HCT116 (cell line): ENCODE results near the gene STAM2. TPM values are rescaled to one million over a fixed set of nuclear protein-coding genes. Genes with fewer than 3 reads are reported as not detected.

Source experiments
- ATAC-seq: fragments of 200-7000 bp; cut with Tn5 transposase; 2 replicates; pipeline ENCODE4 v1.9.1; 2020; ENCODE audit warnings: mild to moderate bottlenecking, moderate library complexity
- BruUV-seq: library from RNA; stranded (reverse); fragments of 400-500 nt; replicated peaks from 2 replicates; lab custom pipeline; 2021; lab: Mats Ljungman, UMichigan
- CTCF ChIA-PET: fragments of 300-600 bp; sonication (Branson Sonifier 250); formaldehyde crosslinking; loops from one replicate; lab custom pipeline; 2021; ENCODE audit warnings: antibody characterized with exemption; lab: Charles Lee
- POLR2A ChIA-PET: fragments of 300-600, 350-600 bp; sonication (Branson Sonifier 250); formaldehyde crosslinking; loops from one replicate; lab custom pipeline; 2021; ENCODE audit warnings: antibody characterized with exemption; lab: Charles Lee
- RAD21 ChIA-PET, 2 experiments: fragments of 300-600 bp; sonication (Branson Sonifier 250); formaldehyde crosslinking; loops; one replicate each; lab custom pipeline; 2023; ENCODE audit warnings: low total read pairs in 2 of 2; ENCODE audit not compliant: uncharacterized antibody in 2 of 2, unreplicated experiment in 2 of 2, low non-redundant PET in 1 of 2; lab: Charles Lee
- DNase-seq: peaks from one replicate; pipeline ENCODE4 v3.0.0-alpha.2; 2010; ENCODE audit warnings: low read depth, low spot score
- H2AFZ ChIP-seq: fragments of 200-600 bp; shearing (Covaris generic), sonication (generic); 2 replicates; pipeline ENCODE4 v1.6.1; 2017; ENCODE audit warnings: low read depth, mixed run types, mixed read lengths, antibody characterized with exemption, low read length; ENCODE audit not compliant: poor library complexity, severe bottlenecking
- H3K27ac ChIP-seq: 2 replicates; pipeline ENCODE4 v1.5.1; 2012; ENCODE audit warnings: low read depth, low read length
- H3K27me3 ChIP-seq: fragments of 200-600 bp; sonication (generic); 2 replicates; pipeline ENCODE4 v1.6.1; 2016; ENCODE audit warnings: mixed run types, low read length, mixed read lengths; ENCODE audit not compliant: insufficient read depth
- H3K36me3 ChIP-seq, 2 experiments: fragments of 200-500 bp in 1 of 2; fragments of 200-600 bp in 1 of 2; sonication (Bioruptor generic) in 1 of 2; sonication (generic) in 1 of 2; 2 replicates each; pipeline versions ENCODE4 v1.5.1 to v1.6.1; 2014 to 2016; ENCODE audit warnings: low read length in 2 of 2, inconsistent platforms in 1 of 2, mixed read lengths in 1 of 2, mixed run types in 1 of 2; ENCODE audit not compliant: insufficient read depth in 2 of 2, control insufficient read depth in 1 of 2
- H3K4me1 ChIP-seq, 2 experiments: fragments of 200-600 bp in 1 of 2; sonication (generic) in 1 of 2; 2 replicates each; pipeline versions ENCODE4 v1.5.1 to v1.6.1; 2012 to 2017; ENCODE audit warnings: low read length in 2 of 2, inconsistent platforms in 1 of 2, mild to moderate bottlenecking in 1 of 2, mixed read lengths in 1 of 2, mixed run types in 1 of 2, moderate library complexity in 1 of 2; ENCODE audit not compliant: insufficient read depth in 2 of 2, control insufficient read depth in 1 of 2
- H3K4me2 ChIP-seq: fragments of 200-600 bp; sonication (generic); 2 replicates; pipeline ENCODE4 v1.6.1; 2017; ENCODE audit warnings: mixed run types, low read length, mixed read lengths
- H3K4me3 ChIP-seq, 2 experiments: fragments of 200-600 bp in 1 of 2; sonication (generic) in 1 of 2; replicated peaks in 1 of 2; 2 replicates each; pipeline ENCODE4 v1.5.1; 2011 to 2016; ENCODE audit warnings: low read length in 2 of 2, control low read depth in 1 of 2, low read depth in 1 of 2, mild to moderate bottlenecking in 1 of 2, mixed read lengths in 1 of 2, mixed run types in 1 of 2
- H3K79me2 ChIP-seq: fragments of 200-600 bp; sonication (generic); 2 replicates; pipeline ENCODE4 v1.6.1; 2017; ENCODE audit warnings: mild to moderate bottlenecking, mixed run types, low read length, moderate library complexity, mixed read lengths; ENCODE audit not compliant: insufficient read depth
- H3K9ac ChIP-seq: fragments of 200-600 bp; sonication (generic); 2 replicates; pipeline ENCODE4 v1.6.1; 2016; ENCODE audit warnings: low read length, mixed read lengths
- H3K9me2 ChIP-seq: fragments of 200-600 bp; sonication (generic), shearing (Covaris generic); 2 replicates; pipeline ENCODE4 v1.6.1; 2017; ENCODE audit warnings: mixed run types, mild to moderate bottlenecking, moderate library complexity; ENCODE audit not compliant: insufficient read depth
- H3K9me3 ChIP-seq, 2 experiments: fragments of 200-500 bp in 1 of 2; fragments of 200-600 bp in 1 of 2; sonication (Bioruptor generic) in 1 of 2; sonication (generic) in 1 of 2; 2 replicates each; pipeline ENCODE4 v1.6.1; 2014 to 2017; ENCODE audit warnings: low read length in 2 of 2, mixed read lengths in 2 of 2, inconsistent platforms in 1 of 2, low read depth in 1 of 2, mild to moderate bottlenecking in 1 of 2, mixed run types in 1 of 2, moderate library complexity in 1 of 2; ENCODE audit not compliant: control insufficient read depth in 1 of 2, insufficient read depth in 1 of 2
- H4K20me1 ChIP-seq: fragments of 200-600 bp; sonication (generic), shearing (Covaris generic); 2 replicates; pipeline ENCODE4 v1.6.1; 2017; ENCODE audit warnings: mixed run types, mild to moderate bottlenecking, moderate library complexity; ENCODE audit not compliant: insufficient read depth
- CBX3 ChIP-seq: IDR thresholded peaks from 2 replicates; pipeline ENCODE4 v1.6.1; 2012; ENCODE audit warnings: low read depth
- CEBPB ChIP-seq: IDR thresholded peaks from 2 replicates; pipeline ENCODE4 v1.6.1; 2012; ENCODE audit warnings: low read depth
- EGR1 ChIP-seq: IDR thresholded peaks from 2 replicates; pipeline ENCODE4 v1.6.1; 2012; ENCODE audit warnings: low read depth
- EZH2phosphoT487 ChIP-seq: fragments of 200-600 bp; IDR thresholded peaks from 2 replicates; pipeline ENCODE4 v1.6.1; 2018; ENCODE audit warnings: antibody characterized with exemption, borderline replicate concordance
- FOSL1 ChIP-seq: IDR thresholded peaks from 2 replicates; pipeline ENCODE4 v1.6.1; 2012; ENCODE audit warnings: low read depth
- JUND ChIP-seq: IDR thresholded peaks from 2 replicates; pipeline ENCODE4 v1.6.1; 2012
- POLR2A ChIP-seq: IDR thresholded peaks from 2 replicates; pipeline ENCODE4 v1.7.0; 2011; ENCODE audit warnings: borderline replicate concordance; ENCODE audit not compliant: insufficient read depth, insufficient read length; ENCODE audit errors: extremely low read depth
- POLR2AphosphoS5 ChIP-seq: IDR thresholded peaks from 2 replicates; pipeline ENCODE4 v1.6.1; 2011; ENCODE audit warnings: mild to moderate bottlenecking, low read depth, low read length, moderate library complexity
- RAD21 ChIP-seq: IDR thresholded peaks from 2 replicates; pipeline ENCODE4 v1.6.1; 2012; ENCODE audit warnings: low read depth, mild to moderate bottlenecking
- SIN3A ChIP-seq: IDR thresholded peaks from 2 replicates; pipeline ENCODE4 v1.6.1; 2012; ENCODE audit warnings: low read depth
- SP1 ChIP-seq: IDR thresholded peaks from 2 replicates; pipeline ENCODE4 v1.6.1; 2012; ENCODE audit warnings: low read depth
- SRF ChIP-seq: IDR thresholded peaks from 2 replicates; pipeline ENCODE4 v1.6.1; 2012; ENCODE audit warnings: low read depth
- TCF7L2 ChIP-seq: IDR thresholded peaks from 2 replicates; pipeline ENCODE4 v1.7.0; 2011; ENCODE audit warnings: borderline replicate concordance, inconsistent platforms; ENCODE audit not compliant: insufficient read depth, insufficient read length; ENCODE audit errors: extremely low read depth
- YY1 ChIP-seq: IDR thresholded peaks from 2 replicates; pipeline ENCODE4 v1.6.1; 2011; ENCODE audit warnings: low read length, low read depth, moderate library complexity, mild to moderate bottlenecking; ENCODE audit not compliant: insufficient replicate concordance; ENCODE audit errors: extremely low read depth
- ZFX ChIP-seq: fragments of 450-650 bp; IDR thresholded peaks from 2 replicates; pipeline ENCODE4 v1.6.1; 2017
- intact Hi-C: fragments of 100-400 bp; cut with micrococcal nuclease; formaldehyde crosslinking; loops from 2 replicates; pipeline ENCODE4 v1.10.0; 2022
- total RNA-seq: library from RNA; stranded (reverse); gene quantifications from one replicate; pipeline ENCODE4 v1.2.1, GENCODE V29; 2021; ENCODE audit not compliant: unreplicated experiment
- TF ChIP-seq, protein P1 (sequence below): IDR thresholded peaks from 2 replicates; pipeline ENCODE4 v1.6.1; 2011; ENCODE audit warnings: mild to moderate bottlenecking, low read length, moderate library complexity; ENCODE audit not compliant: insufficient replicate concordance; ENCODE audit errors: extremely low read depth
- TF ChIP-seq, protein P2 (sequence below): IDR thresholded peaks from 2 replicates; pipeline ENCODE4 v1.6.1; 2012
- TF ChIP-seq, protein P3 (sequence below): IDR thresholded peaks from 2 replicates; pipeline ENCODE4 v1.6.1; 2012
- TF ChIP-seq, protein P4 (sequence below): IDR thresholded peaks from 2 replicates; pipeline ENCODE4 v1.6.1; 2012; ENCODE audit warnings: low read depth
- TF ChIP-seq, protein P5 (sequence below), 3 experiments: fragments of 200-600 bp in 1 of 3; sonication (generic) in 1 of 3; IDR thresholded peaks in 2 of 3; conservative IDR thresholded peaks in 1 of 3; 2 replicates each; pipeline ENCODE4 v1.5.1; 2012 to 2017; ENCODE audit warnings: low read depth in 2 of 3, low read length in 2 of 3, antibody characterized with exemption in 1 of 3, borderline replicate concordance in 1 of 3, control low read depth in 1 of 3, mild to moderate bottlenecking in 1 of 3, mixed read lengths in 1 of 3, mixed run types in 1 of 3, moderate library complexity in 1 of 3; ENCODE audit not compliant: insufficient read depth in 1 of 3

Gene STAM2
- total RNA-seq, 1 experiment from 2014 or later: 19.2 TPM

DNA sequence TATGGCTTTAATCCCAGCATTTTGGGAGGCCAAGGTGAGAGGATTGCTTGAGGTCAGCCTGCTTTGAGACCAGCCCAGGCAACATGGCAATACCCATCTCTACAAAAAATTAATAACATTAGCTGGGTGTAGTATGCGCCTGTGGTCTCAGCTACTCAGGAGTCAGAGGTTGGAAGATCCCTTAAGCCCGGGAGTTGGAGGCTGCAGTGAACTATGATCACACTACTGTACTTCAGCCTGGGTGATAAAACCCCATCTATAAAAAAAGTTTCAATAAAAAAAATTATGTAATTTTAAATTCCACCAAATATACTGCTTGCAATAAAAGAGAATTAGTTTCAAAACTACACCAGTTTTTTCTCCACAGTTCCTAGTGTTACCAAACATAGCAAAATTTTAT is 53.4 kb downstream of the STAM2 start:
- CTCF ChIA-PET: no interaction called here
- POLR2A ChIA-PET: no interaction called here
- no peaks in the 10 kb centered on the region for H3K4me1 ChIP-seq

More for the DNA sequence above, 53.4 kb downstream of the STAM2 start:
- Histone ChIP-seq H3K27ac (no peak overlapping the region), H4K20me1 (no peaks in the 10 kb centered on the region), H3K79me2 (no peaks in the 10 kb centered on the region), H3K4me3 (no peak overlapping the region), H3K9me2 (no peaks in the 10 kb centered on the region), H3K9ac (no peak overlapping the region), H3K36me3 (no peaks in the 10 kb centered on the region), H3K9me3 (no peaks in the 10 kb centered on the region), H3K27me3 (no peaks in the 10 kb centered on the region), H2AFZ (no peak overlapping the region), H3K4me2 (no peak overlapping the region)
- intact Hi-C loops: no loop called here
- RAD21 ChIA-PET: no interaction called here
- no peak for DNase-seq
- TF ChIP-seq CEBPB (no peak), JUND (no peak), RAD21 (no peak), POLR2AphosphoS5 (no peak), YY1 (no peak), POLR2A (no peak), EZH2phosphoT487 (no peak), SP1 (no peak), EGR1 (no peak), SIN3A (no peak), CBX3 (no peak), TCF7L2 (no peak), ZFX (no peak), FOSL1 (no peak), SRF (no peak)
- TF ChIP-seq, protein P1, sequence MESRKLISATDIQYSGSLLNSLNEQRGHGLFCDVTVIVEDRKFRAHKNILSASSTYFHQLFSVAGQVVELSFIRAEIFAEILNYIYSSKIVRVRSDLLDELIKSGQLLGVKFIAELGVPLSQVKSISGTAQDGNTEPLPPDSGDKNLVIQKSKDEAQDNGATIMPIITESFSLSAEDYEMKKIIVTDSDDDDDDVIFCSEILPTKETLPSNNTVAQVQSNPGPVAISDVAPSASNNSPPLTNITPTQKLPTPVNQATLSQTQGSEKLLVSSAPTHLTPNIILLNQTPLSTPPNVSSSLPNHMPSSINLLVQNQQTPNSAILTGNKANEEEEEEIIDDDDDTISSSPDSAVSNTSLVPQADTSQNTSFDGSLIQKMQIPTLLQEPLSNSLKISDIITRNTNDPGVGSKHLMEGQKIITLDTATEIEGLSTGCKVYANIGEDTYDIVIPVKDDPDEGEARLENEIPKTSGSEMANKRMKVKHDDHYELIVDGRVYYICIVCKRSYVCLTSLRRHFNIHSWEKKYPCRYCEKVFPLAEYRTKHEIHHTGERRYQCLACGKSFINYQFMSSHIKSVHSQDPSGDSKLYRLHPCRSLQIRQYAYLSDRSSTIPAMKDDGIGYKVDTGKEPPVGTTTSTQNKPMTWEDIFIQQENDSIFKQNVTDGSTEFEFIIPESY: no peak
- TF ChIP-seq, protein P2, sequence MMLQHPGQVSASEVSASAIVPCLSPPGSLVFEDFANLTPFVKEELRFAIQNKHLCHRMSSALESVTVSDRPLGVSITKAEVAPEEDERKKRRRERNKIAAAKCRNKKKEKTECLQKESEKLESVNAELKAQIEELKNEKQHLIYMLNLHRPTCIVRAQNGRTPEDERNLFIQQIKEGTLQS: no peak
- TF ChIP-seq, protein P3, sequence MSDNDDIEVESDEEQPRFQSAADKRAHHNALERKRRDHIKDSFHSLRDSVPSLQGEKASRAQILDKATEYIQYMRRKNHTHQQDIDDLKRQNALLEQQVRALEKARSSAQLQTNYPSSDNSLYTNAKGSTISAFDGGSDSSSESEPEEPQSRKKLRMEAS: no peak
- TF ChIP-seq, protein P4, sequence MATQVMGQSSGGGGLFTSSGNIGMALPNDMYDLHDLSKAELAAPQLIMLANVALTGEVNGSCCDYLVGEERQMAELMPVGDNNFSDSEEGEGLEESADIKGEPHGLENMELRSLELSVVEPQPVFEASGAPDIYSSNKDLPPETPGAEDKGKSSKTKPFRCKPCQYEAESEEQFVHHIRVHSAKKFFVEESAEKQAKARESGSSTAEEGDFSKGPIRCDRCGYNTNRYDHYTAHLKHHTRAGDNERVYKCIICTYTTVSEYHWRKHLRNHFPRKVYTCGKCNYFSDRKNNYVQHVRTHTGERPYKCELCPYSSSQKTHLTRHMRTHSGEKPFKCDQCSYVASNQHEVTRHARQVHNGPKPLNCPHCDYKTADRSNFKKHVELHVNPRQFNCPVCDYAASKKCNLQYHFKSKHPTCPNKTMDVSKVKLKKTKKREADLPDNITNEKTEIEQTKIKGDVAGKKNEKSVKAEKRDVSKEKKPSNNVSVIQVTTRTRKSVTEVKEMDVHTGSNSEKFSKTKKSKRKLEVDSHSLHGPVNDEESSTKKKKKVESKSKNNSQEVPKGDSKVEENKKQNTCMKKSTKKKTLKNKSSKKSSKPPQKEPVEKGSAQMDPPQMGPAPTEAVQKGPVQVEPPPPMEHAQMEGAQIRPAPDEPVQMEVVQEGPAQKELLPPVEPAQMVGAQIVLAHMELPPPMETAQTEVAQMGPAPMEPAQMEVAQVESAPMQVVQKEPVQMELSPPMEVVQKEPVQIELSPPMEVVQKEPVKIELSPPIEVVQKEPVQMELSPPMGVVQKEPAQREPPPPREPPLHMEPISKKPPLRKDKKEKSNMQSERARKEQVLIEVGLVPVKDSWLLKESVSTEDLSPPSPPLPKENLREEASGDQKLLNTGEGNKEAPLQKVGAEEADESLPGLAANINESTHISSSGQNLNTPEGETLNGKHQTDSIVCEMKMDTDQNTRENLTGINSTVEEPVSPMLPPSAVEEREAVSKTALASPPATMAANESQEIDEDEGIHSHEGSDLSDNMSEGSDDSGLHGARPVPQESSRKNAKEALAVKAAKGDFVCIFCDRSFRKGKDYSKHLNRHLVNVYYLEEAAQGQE: no peak
- TF ChIP-seq, protein P5, sequence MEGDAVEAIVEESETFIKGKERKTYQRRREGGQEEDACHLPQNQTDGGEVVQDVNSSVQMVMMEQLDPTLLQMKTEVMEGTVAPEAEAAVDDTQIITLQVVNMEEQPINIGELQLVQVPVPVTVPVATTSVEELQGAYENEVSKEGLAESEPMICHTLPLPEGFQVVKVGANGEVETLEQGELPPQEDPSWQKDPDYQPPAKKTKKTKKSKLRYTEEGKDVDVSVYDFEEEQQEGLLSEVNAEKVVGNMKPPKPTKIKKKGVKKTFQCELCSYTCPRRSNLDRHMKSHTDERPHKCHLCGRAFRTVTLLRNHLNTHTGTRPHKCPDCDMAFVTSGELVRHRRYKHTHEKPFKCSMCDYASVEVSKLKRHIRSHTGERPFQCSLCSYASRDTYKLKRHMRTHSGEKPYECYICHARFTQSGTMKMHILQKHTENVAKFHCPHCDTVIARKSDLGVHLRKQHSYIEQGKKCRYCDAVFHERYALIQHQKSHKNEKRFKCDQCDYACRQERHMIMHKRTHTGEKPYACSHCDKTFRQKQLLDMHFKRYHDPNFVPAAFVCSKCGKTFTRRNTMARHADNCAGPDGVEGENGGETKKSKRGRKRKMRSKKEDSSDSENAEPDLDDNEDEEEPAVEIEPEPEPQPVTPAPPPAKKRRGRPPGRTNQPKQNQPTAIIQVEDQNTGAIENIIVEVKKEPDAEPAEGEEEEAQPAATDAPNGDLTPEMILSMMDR (IDR thresholded peaks at IDR 0.05 in 2 of 3, conservative IDR thresholded peaks at IDR 0.05 in 1 of 3; ENCODE audit: borderline replicate concordance in 1 of 3, insufficient read depth in 1 of 3, low read depth in 2 of 3, low read length in 2 of 3): no peak
- BruUV-seq: no TSS peak
- ATAC-seq: no peak
